Measurements from ENCODE around the gene ECSIT.
A peak's percentile ranks its signal among the peaks of the same experiment; 100 is the strongest.

Gene ECSIT

DNA sequence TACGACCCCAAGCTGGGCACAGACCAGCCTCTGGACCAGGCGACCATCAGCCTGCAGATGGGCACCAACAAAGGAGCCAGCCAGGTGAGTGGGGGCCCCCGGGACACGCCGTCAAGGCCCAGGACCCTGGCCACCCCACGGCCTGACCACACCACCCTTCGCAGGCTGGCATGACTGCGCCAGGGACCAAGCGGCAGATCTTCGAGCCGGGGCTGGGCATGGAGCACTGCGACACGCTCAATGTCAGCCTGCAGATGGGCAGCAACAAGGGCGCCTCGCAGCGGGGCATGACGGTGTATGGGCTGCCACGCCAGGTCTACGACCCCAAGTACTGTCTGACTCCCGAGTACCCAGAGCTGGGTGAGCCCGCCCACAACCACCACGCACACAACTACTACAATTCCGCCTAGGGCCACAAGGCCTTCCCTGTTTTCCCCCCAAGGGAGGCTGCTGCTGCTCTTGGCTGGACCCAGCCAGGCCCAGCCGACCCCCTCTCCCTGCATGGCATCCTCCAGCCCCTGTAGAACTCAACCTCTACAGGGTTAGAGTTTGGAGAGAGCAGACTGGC lies 20.5 kb upstream of the ECSIT start:
- no peak for DNase-seq

DNA sequence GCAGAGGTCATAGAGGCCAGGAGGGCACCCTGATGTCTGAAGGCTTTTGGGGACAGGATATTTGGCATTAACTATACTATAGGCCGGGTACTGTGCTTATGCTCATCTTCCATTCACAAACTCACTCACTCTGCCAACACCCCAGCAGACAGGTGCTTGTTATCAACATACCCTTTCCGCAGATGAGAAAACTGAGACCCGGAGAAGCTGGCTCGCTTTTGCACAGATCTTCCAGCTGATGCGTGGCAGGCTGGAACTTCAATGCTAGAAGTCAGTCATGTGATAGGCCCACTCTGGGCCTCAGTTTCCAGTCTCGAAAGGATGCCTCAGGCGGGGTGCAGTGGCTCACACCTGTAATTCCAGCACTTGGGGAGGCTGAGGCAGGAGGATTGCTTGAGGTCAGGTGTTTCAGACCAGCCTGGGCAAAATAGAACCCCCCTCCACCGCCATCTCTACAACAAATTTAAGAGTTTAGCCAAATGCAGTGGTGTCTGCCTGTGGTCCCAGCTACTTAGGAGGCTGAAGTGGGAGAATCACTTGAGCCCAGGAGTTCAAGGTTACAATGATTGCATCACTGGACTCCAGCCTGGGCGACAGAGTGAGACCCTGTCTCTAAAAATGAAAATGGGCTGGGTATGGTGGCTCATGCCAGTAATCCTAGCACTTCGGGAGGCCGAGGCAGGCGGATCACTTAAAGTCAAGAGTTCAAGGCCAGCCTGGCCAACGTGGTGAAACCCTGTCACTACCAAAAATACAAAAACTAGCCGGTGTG lies 19.2 kb upstream of the ECSIT start:
- DNase-seq, result no peak

DNA sequence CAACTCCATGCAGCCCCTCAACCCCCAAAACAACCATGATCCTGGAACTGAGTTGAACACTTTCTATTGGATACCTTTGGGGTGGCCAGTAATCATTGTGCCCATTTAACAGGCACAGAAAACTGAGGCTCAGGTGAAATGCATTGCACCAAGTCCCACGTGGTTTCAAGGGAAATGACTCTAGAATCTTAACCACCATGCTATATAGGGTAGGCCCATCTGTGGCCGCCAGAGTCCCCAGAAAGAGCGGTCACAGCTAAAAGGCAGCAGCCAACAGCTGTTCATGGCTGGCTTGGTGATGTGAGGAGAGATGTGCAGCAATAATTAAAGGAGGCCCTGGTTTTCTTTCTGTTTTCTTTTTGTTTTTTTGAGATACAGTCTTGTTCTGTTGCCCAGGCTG lies 12.3 kb upstream of the ECSIT start:
- DNase-seq, result no peak

DNA sequence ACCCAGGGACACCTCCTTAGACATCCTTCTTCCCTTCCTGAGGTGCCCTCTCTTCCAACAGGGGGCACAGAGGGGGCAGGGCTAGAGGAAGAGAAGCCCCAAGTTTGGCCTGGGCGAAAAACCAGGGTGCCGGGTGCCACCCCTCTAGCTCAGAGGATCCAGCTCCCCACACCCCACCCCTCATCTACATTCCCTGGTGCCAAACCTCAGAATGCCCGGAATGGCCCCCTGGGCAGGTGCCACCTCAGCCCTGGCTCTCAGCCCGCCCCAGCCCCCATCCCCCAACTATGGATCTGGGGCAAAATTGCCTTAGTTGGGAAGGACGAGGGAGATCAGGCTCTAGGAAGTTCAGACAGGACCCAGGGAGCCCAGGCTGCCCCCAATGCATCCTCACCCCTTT lies 11.7 kb upstream of the ECSIT start:
- DNase-seq, result no peak

DNA sequence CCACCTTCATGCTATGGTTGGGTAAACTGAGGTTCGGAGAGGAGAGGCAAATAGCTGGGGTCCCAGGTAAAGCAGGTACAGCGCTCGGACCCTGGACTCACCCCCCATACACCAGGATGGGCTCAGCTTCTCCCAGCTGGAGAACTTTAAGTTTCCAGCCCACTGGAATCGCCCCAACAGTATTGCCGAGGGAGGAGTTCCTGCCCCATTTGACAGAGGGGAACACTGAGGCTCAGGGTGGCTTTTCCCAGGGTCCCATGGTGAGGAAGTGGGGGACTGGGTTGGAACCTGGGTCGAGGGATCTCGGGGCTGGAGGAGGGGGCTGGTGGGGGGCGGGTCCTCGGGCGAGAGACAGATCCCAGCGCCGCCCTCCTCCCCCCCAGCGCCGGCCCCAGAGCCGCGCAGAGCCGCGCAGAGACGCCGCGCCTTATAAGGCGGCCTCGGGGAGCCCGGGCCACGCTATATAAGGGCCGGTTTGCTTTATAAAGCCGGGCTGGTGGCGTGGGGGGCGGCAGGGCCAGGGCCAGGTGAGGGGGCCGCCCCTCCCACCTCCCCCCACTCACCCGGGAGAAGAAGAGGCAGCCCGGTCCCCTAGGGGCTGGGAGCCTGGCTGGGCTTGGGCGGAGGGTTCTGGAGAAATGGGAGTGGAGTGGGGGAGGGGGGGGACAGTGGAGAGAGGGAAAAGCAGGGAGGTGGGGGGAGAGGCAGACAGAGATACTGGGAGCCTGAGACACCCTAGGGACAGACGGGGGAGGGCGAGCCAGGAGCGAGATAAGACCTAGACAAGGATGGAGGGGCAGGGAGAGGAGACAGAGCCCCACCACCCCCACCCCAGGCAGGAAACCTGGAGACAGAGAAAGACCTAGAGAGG lies 10.8 kb upstream of the ECSIT start:
- no peak for DNase-seq

DNA sequence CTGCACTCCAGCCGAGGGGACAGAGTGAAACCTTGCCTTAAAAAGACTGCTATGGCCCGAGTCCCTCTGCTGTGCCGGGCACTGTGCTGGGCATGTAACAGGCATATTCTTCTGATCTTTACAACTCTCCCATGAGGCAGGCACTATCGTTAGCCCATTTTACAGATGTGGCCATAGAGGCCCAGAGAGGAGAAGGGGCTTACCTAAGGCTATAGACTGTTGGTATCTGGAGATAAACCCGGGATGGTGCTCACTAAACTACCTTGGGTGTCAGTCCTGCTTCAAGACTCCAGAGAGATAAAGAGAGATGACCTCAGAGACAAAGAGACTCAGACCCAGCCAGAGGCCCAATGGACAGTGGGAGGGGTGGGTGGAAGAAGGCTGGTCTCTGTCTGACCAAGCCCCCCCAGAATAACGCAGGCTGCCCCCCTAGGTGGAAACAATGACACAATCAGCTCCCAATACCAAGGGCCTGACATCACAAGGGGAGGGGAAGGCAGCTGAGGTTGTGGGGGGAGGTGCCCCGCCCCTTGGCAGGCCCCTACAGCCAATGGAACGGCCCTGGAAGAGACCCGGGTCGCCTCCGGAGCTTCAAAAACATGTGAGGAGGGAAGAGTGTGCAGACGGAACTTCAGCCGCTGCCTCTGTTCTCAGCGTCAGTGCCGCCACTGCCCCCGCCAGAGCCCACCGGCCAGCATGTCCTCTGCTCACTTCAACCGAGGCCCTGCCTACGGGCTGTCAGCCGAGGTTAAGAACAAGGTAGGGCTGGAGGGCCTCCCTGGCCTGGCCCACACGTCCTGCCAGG lies 9.5 kb upstream of the ECSIT start, which contains the start of gene CNN1:
Gene CNN1 (plus strand): TSS at position 620 of the 805 bp plus-strand sequence. CDS start 77 bp downstream, at position 697.
- DNase-seq, result no peak

DNA sequence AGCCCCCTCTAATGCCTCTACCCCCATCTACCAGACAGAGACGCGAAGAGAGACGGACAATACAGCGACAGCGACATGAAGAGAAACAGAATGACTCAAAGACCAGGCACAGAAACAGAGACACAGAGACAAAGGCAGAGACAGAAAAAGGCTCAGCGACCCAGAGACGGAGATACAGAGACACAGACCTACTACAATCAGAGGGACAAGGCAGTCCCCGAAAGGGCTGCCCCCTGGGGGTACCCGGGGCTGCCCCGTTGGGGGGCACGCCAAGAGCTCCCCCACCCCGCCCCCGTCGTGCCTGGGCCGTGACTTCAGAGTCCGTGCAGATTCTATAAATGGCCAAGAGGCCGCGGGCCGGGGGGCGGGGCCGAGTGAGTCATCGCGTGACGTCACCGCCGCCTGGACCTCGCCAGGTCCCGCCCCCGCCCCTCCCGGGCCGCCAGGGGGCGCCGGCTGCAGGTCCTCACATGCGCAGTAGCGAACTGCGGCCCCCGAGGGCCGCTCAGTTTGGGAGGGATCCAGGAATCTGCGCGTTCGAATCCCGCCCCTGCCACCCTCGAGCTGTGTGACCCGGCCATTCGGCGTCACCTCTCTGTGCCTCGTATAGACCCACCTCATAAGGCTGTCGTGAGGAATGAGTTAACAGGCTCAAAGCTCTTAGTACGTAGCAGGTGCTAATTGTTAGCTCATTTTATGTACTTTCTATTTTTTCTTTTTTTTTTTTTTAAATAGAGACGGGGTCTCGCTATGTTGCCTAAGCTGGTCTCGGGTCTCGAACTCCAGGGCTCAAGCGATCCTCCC lies 7.1 kb upstream of the ECSIT start:
- DNase-seq, result no peak

DNA sequence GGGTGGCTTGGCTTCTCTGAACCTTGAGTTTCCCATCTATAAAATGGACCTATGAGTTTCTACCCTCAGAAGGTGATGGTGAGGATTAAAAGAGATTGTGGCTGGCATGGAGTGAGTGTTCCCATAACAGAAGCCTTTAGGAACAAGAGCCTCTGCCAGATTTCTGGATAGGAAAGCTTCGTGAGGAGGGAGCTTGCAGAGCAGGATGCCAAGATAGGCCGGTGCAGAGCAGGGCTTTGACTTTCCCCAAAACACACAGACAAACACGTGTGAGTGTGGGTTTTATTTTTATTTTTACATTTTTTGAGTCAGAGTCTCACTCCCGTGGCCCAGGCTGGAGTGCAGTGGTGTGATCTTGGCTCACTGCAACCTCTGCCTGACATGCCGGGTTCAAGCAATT lies 6.0 kb upstream of the ECSIT start:
- DNase-seq, result no peak

DNA sequence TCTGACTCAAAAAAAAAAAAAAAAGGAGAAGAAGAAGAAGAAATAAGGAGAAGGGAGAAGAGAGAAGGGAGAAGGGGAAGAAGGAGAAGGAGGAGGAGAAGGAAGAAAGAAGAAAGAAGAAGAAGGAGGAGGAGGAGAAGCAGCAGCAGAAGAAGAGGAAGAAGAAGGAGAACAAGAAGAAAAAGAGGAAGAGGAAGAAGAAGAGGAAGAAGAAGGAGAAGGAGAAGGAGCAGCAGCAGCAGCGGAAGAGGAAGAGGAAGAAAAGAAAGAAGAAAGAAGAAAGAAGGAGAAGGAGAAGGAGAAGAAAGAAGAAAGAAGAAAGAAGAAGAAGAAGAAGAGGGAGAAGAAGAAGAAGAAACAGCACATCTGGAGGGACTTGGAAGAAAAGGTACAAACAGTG lies 5.6 kb upstream of the ECSIT start:
- DNase-seq, result no peak

DNA sequence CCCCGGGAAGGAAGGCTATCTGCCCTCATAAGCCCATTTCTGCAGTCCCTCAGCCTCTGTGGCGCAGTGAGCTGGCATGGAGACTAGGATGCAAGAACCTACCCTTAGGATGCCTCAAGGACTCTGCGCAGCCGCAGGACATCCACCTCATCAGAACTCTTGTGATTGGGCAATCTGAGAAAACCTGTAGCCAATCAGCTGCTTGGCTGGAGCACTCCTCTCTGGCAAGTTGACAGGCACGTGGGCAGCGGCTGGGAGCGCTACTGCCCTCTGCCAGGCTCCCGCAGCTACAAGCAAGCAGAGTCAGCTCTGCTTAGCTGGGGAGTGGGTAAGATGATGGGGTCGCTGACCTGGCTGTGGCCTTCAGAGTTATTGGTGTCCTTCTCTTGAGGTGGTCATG lies 1.5 kb upstream of the ECSIT start:
- peak; percentile 93 for DNase-seq

DNA sequence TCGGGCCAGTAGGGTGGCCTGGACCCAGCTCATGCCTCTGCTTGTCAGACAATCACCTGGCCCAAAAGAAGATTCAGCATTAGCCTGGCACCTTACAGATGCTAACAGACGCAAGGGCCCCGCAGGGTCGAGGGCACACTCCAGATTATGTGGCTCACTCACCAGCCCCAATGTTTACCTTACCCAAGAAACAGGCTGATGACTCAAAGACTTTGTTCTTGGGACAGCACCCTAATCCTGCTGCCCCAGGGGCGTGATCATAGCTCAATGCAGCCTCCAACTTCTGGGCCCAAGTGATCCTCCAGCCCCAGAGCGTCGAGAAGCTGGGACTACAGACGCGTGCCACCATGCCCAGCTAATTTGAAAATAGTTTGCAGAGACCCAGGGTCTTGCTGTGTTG lies 9.8 kb downstream of the ECSIT start:
- no peak for DNase-seq

DNA sequence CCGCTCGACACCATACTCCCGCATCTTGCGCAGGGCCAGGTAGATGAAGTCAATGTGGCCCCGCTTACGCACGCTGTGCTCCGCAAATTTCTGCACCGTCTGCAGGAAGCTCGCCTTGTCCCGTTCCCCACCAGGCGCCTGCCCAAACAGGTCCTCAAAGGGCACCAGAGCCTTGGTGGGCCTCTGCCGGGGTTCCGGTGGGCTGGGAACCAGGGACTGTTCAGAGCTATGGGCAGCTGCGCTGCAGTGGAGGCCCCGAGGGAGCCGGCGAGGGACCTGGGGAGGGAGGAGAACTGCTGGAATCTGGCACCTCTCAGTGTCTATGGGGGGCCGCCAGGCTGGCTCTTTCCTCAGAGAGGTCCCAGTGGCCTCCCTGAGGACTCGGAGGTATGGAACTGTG lies 15.0 kb downstream of the ECSIT start:
- no peak for DNase-seq

DNA sequence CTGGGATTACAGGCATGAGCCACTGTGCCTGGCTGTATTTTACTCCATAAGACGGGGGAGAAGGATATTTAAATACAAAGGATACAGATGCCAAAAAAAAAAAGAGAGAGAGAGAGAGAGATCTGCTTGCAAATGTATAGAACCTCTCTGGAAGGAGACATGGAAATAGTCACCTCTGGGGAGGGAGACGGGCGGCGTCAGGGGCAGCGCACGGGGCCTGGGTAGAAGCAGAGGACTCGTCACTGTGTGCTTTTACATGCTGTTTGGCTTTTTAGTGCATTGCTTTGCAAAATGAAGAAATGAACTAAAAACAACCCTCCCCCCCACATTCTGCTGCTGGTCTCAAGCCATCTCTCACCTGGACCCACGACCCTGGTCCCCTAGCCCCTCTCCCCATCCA lies 18.5 kb downstream of the ECSIT start:
- no peak for DNase-seq

DNA sequence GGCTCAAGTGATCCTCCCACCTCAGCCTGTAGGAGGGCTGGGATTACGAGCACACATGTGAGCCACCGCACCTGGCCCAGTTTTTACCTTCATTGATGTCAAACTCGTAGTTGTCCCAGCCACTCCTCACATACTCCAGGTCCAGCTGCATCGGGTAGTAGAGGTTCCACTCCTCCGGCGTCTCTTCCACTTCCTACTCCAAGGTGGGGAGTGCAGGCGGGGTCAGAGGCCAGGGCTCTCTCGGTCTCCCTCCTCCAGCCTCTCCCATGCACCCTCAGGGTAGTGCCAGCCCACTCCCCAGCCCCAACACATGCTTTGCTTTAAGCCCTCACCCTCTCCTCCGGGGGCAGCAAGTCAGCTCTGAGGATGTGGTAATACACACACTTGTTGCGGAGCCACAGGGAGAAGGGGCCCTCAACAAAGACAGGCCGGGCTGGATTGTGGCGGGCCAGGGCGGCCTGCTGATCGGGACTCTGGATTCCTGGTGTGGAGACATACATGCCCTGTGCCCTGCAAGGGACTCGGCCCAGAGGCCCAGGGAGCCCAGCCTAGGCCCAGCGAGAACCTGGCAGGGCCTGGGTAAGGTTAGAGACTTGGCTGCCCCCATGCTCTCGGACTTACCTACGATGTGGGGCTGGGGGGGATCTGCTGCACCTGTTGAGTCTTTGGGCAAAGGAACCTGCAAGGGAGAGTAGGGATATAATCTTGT lies 21.4 kb downstream of the ECSIT start:
- DNase-seq, result no peak

DNA sequence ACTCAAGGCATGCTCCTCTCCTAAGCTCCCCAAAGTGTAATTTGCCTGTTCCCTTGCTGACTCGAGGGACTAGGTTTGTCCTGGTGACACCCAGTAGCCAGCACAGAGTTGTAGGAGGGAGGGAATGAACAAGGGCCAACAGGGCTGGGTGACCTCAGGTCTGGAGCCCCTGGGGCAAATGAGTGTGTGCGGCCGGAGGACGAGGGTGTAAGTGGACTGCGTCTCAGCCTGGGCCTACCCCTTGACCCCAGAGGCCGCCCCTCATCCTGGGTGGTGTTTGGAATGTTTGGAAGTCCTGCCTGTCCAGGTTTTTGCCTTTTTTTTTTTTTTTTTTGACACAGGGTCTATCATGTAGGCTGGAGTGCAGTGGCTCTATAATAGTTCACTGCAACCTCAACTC lies 22.0 kb downstream of the ECSIT start:
- DNase-seq, result no peak

DNA sequence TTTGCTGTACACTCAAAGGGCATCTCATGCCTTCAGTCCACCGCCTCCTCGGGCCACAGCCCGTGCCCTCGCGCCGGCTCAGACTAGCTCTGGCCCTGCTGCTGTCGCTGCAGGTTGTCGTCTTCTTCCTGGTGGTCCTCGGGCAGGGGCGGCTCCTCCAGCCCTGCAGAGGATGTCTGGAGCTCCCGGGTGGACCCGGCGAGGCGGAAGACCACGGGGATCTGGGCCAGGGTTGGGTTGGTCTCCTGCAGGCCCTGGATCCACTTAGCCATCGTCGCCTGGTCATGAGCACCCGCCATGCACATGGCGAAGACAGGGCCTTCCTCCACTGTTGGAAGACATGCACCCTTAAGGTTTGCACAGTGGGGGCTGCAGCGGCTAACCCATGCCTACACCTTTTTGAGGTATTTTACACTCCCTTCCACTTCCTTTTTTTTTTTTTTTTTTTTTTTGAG lies 22.8 kb downstream of the ECSIT start:
- DNase-seq, result no peak

DNA sequence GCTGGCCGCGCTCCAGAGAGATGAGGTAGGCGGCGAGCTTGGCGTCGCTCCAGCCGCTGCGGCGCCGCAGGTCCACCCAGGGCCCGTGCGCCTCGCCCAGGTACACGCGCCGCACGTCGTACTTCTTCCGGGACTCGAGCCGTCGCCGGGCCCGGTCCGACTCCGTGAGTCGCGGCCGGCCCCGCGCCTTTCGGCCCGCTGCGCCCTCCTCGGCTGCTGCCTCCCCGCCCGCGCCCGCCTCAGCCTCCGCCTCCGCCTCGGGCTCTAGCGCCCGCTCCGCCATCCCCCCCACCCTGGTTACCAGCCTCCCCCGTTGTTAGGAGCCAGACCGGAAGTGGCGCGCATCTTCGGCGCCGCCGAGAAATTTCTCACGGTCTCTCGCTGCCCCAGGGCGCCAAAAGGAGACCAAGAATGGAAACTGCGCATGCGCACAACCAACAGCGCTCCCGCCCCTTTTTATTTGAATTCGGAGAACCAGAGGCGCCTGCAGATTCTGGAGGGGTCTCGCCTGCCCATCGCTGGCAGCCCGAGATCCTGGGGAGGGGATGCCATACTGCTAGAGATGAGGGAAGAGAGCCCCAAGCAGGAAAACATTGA lies 23.3 kb downstream of the ECSIT start, which contains the start of gene ZNF653:
Gene ZNF653 (minus strand): TSS at position 336 of the 597 bp plus-strand sequence. CDS start 53 bp downstream, at position 283.
- peak; percentile 72 for DNase-seq

DNA sequence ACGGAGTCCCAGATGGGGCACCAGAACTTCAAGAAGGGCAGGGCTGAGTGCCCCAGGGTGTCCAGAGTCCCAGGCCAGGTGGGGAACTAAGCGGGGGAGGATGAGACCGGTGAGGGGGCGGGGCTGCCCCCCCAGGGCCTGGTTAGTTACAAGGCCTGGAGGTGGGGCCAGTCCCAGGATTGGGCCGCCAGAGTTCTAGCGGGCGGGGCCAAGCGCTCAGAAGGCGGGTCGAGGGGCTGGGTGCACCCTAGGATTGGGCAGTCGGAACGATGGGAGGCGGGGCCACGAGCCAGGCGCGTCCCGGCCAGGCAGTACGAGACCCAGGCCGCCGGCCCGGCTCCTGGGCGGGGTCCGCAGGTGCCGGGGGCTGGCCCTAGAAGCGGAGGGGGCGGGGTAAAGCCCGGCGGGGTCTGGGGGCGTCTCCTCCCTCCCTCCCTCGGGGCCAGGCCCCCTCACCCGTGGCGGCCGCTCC lies 23.9 kb downstream of the ECSIT start:
- DNase-seq, result peak; percentile 84

DNA sequence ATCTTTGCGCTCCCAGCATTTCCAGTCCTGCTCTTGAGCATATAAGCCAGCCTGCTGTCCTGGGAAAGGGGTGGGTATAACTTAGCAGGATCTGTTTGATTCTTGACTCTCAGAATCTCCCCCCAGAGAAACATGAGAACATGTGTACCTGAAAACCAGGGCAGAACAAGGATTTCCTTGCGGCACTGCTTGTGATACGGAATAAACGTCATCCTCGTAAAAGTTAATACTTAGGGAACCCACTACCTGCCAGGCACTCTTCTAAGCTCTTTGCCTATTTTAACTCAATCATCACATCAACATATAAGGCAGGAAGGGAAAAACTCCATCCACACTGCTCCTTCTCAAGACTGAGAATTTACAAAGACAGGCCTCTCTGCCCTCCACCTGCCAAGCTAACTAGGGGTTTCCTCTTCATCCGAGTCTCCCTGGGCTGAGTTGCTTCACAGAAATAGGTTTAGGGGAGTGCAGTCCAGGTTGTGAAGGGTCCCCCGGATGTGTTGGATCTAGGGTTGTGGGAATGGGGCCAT lies 24.4 kb downstream of the ECSIT start:
- no peak for DNase-seq

DNA sequence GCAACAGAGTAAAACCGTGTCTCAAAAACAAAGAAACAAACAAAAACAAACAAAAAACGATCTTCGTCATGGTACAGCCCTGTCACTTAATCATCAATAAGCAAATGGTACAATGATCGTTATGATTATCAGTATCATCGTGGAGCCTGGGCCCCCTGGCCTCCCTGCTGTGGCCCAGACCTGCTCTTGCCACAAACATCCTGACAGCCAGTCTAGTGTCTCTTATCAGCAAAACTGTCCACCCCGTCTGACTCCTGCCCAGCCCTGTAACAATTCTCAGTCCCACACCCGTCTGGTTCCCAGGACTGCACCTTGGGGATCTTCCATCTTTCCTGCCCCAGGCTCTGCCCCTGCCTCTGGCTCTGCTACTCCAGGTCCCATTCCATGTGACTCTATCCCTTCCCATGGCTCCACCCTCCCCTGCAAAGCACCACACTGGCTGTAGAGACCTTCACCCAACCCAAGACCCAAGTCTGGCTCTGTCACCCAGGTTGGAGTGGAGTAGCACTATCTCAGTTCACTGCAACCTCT lies 29.0 kb downstream of the ECSIT start:
- DNase-seq, result no peak
